NCI-H510A (cell line): Measurements from ENCODE around the gene GTSF1L.
"Not testable (repeated sequence)": the region's sequence is repeated elsewhere in the genome, so short reads cannot be mapped to it uniquely, and the experiment has no call there.

Experiments used
- DNase-seq: peaks from one replicate; lab custom pipeline; 2025; lab: John Stamatoyannopoulos, UW

The GTSF1L gene

DNA sequence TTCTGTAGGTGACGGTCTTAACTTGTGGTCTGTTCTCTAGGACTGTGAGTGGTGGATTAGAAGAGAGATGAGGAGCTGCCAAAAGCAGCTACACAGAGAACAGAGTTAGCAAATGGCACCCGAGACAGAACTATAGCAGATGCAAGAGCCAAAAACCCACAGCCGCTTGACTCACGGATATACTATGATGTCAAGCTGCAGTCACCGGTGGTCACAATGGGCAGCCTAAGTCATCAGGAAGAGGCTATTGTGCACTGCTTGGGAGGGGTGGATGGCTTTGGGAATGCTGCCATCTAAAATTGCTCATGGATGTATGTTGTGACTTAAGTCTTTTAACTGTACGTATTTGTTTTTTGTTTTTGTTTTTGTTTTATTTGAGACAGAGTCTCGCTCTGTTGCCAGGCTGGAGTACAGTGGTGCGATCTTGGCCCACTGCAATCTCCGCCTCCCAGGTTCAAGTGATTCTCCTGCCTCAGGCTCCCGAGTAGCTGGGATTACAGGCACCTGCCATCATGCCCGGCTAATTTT is at the start of gene GTSF1L:
Gene GTSF1L, minus strand, starts transcription at position 192 of the 528 bp plus-strand sequence. CDS start 308 bp downstream, outside the sequence.
- no peak for DNase-seq

DNA sequence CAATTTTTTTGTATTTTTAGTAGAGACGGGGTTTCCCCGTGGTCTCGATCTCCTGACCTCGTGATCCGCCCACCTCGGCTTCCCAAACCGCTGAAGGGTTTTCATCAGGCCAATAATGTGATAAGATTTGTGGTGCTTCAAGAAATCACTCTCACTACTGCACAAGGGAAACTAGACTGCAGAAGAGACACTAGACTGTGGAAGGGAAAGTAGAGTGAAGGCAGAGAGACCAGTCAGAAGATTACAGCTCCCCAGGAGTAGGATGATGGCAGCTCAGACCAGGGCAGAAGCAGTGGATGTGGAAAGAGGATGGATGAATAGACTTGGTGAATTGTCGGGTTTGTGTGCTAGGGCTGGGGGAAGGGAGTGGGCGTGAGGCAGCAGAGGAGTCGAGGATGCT is 48.0 kb upstream of the GTSF1L start:
- DNase-seq: no peak

DNA sequence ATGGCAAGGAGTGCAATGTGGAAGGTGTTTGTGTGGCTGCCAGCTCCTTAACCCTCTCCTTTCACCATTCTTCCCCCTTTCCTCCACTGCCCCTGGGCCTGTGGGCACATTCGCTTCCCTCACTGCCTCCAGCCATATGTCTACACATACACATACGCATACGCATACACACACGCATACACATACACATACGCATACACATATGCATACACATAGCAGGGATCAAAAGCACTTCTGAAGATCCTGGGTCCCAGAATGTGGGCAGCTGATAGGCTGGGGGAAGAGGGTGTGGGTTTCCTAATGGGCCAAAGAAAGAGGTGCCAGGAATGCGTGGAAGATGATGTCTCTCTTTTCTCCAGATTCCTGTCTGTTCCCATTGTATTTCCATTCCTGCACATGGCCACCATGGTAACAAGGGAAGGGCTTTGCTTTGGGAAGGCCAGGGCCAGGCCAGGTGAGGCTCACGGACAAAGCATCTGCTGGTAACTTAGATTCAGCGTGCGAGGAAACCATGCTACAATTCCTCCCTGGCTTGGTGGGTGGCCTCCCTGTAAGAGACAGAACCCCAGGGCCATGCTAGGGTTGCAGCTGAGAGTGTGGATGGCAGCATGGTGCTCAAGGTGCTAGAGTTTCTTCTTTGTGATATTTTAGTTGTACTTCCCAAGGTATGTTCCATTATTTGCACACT is 44.8 kb upstream of the GTSF1L start:
- DNase-seq: no peak

DNA sequence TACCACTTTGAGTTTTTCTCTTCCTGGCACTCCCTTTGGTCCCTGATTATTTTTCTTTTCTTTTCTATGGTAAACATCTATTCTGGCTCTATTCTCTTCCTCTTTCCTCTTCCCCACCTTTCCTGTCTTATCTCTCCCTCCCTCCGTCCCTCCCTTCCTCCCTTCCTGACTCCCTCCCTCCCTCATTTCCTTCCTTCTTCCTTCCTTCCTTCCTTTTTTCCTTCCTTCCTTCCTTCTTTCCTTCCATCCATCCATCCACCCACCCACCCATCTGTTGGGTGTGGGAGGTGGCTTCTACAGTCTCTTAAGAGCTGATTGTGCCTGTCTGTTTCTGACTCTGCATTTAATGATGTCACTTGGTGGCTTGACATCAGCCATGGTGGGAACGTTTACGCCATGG is 43.5 kb upstream of the GTSF1L start:
- DNase-seq: no peak

DNA sequence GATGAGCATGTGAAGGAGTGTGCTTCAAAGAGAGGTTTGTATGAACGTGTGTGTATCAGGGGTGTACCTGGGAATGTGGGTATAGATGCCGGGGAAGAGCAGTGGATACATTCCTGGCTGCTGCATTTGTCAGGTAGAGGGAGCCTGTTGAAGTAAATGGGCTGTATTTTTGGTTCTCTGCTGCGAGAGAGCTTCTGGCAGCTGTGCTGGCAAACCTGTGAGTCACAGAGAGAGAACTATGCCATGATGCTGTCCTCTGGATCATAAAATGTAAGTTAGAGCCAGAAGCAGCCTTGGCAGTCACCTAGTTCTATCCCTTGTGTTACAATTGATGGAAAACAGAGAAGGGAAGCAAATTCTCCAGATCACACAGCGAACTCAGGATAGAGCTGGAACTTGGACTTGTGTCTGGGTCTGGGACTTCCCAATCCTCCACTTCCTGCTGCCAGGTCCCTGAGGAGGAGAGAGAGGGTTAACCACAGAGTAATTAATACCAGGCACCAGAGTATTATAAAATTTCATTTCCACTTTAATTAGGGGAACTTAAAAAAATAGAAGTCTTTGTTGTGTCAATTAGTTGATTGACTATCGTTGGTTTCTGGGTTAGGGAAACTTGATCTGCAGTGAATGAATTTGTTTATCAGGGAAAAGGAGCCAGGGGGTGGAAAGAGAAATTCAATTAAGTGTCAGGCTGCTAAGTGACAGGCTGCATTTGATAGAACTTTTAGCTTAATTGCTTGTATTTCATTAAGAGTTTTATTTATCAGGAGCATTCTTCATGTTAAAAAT is 41.1 kb upstream of the GTSF1L start:
- DNase-seq: no peak

DNA sequence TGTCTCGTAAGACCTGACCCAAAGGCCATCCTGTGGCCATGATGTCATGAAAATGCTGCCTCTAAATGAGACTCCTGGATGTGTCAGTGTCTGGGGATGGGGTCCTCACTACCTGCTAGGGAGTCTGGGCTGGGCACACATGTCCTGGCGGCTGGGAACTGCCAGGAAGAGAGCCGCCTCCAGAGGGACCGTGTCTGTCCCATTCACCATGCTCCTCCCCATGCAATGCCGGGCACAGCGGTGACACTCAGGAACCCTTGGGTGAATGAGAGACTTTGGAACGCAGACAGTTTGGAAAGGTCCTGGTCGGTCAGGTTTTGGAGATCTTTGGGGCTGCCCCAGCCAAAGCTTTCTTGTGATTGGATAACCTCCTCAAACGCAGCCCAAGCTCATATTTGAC is 40.1 kb upstream of the GTSF1L start:
- no peak for DNase-seq

DNA sequence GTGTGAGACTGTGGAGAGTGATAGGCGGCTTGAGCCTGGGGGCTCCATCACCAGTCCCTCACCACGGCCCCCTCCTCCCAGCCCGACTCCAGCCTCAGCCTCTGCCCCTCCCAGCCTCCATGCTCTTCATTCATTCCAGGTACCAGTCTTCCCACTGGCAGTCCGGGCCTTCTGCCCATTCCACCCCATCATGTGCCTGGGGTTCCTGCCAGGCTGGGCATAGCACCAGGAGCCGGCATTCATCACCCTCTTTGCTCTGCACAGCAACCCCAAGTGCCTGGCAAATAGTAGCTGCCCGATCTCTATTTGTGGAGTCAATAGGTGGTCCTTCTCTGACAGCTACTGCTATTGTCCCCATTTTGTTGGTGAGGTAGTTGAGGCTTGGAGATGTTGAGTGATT is 39.6 kb upstream of the GTSF1L start:
- no peak for DNase-seq

DNA sequence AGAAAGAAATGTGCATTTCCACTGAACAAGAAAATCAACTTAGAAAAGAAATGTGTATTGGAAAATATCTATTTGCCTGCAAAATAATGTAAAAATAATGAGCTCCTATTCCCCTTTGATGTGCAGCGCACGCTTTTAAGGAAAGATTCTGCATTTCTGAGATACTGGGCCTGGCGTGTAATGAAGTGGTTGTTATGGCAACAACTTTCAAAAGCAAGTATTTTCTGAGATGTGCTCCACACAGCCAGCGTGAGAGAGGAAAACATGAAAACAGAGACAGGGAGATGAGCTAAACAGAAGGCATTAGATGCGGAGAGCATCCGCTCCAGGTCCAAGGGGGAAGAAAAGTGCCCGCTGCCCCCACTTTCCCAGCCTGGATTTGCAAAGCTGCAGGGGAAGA is 39.1 kb upstream of the GTSF1L start:
- DNase-seq: no peak

DNA sequence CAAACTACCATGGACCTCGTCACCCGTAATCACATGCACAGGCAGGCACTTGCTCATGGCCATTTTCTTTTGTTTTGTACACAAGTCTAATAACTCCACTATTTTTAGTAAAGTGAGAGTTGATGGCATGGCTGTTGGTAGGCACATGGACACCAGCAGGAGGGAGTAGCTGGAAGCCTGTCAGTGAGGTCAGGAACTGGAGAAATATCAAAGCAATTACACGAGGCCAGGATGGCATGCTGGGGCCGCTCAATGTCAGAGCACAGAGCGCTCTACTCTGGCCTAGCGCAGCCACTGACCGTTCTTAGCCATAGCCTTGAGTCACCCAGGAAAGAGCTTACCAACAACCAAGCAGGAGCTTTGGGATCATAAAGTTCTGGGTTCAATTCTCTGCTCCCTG is 36.1 kb upstream of the GTSF1L start:
- DNase-seq: no peak

DNA sequence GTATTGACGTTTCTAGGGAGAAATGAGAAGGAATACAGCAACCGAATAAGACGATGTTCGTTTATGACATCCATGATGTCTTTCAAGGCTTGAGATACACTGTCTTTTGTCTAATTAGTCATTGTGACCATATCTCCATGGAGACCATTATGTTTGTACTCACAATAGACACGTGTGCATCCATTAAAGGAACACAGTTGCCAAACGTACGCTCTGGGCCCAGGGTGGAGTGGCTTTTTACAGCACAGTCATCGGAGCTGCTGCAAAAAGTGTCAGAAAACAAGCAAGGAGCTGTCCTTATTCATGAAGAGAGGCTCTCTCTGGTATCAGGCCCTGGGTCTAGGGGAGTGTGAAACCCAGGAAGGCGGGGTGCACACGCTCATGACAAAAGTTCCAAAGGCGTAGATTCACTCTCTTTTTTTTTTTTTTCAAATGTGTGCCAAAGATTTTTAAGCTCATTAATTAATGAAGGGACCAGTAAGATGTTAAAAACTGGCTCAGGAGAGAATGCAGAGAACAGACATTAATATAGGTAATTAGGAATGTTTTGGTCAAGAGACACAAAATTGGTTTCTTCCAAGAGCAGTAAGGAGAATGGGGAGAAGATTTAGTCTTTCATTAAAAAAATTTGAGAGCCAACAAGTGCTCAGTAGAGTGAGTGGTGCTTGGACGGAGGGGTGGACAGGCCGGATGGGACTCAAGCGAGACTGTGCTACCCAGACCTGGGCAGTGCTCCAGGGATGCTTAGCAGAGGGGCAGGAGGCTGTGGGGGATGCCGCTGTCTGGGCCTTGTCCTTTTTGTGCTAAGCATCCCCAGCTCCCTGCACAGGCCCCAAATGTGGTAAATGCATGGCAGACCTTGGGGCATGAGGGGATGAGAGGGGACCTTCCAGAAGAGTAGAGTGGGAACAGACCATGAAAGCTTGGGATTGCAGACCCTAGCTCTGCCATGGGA is 34.9 kb upstream of the GTSF1L start:
- DNase-seq: no peak

DNA sequence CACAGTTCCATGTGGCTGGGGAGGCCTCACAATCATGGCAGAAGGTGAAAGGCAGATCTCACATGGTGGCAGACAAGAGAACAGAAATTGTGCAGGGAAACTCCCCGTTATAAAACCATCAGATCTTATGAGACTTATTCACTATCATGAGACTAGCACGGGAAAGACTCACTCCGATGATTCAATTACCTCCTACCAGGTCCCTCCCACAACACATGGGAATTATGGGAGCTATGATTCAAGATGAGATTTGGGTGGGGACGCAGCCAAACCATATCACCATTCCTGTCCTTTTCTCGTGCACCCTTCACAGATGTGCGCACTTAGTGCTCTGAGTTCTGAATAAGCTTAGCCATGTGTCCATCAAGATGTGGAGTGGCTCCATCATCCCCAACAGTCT is 31.1 kb upstream of the GTSF1L start:
- not testable (repeated sequence) for DNase-seq

DNA sequence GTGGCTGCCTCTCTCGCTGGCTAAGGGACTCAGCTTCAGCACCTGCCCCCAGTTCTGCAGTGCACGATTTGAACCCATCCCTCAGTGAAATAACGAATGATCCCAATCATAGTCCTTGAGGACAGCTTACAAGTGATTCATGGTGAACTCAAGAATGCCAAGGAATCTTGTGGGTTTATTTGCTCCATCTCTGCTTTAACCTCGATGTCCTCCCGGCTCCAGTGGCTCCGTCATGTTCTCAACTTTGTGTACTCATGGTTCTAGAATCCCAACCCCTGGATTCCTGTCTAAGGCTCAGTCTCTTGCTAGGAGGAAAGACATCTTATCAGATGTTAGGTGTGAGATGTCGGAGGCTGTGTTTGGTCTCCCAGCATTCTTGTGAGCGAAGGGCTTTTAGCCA is 29.0 kb upstream of the GTSF1L start:
- DNase-seq: no peak

DNA sequence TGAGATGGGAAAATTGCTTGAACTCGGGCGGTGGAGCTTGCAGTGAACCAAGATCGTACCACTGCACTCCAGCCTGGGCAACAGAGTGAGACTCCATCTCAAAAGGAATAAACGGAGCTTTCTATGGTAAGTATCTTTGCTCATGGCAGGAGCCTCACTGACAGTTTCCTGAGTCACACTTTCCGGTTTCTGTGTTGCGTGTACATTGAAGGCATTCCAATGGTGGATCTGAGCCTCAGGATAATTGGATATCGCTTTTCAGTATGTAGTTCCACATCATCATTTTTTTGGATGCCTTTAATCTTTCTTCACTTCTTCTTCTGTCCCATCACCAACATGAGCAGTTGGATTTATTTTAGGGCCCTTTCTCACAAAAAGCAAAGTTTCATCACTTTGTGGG is 28.6 kb upstream of the GTSF1L start:
- no peak for DNase-seq

DNA sequence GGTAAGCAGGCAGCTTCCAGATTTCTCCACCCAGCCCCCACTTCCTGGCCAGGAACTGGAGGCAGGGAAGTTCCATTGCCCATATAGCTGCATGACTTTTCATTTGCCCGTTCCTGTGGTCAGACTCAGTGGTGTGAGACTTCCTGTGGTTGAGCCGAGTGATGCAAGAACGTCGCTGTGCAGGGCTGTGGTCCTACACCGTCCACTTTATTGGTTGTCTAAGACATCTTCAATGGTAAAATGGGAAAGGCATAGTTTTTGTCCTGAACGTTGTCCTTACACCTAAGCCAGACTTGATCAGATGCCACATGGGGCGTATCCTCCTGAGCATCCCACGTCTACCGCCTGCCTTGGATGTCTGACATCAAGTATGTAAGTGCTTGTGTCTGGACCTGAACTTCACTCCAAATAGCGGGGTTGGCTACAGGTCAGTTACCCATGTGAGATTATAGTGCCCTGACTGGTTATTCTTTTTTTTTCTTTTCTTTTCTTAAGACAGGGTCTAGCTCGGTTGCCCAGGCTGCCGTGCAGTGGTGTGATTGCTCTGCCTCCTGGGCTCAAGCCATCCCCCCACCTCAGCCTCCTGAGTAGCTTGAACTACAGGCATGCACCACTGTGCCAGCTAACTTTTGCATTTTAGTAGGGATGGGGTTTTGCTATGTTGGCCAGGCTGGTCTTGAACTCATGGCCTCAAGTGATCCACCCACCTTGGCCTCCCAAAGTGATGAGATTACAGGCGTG is 25.9 kb upstream of the GTSF1L start:
- DNase-seq: no peak

DNA sequence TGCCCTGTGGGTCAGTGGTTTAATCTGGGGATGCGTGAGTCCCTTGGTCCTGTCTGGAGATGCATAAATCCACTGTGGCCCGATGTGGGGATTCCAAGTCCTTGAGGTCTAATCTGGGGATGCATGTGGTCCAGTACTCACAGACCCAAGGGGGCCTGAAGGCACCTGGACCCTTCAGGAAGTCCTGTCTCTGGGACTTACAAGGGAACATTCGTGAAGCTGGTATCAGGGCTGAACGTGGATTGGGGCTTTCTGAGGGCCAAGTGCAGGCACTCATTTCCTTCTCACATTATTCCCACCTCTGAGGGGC is 25.2 kb upstream of the GTSF1L start:
- DNase-seq: no peak

DNA sequence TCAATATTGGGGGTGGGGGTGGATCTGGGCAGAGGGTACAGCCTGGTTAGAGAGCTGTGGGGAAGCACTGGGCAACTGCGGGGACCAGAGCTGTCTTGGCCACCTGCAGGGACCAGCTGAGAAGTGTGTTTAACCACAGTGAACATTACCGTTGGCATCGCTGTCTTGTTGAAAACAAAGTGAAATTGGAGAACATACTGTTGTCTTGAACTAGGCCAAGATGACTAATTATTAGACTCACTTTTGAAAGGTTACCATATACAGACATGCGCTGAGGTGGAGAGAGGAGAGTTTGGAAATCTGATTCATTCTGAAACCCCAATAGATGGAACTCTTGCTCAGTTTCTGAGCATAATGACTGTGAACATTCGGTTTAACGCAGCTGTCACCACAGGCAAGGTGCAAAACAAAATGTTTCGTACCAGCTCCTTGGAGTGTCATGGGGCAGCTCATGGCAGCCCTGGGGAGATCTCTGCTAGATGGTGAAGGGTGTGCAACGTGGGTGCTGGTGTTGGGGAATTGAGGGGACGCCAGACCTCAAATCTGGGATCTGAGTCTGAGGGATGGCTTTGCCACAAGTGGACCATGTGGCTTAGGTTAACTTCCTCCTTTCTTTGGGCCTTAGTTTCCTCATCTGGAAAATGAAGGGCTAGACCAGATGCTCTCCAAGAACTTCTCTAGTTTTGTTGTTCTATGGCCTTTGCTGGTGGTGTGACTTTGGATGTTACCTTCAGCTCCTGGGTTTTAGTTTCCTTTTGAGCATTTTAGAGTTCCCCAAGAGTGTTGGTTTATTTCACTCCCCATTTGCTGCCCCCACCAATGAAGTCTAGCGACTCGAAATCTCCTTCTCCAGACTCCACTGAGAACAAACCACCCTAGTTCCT is 24.6 kb upstream of the GTSF1L start:
- DNase-seq: no peak

DNA sequence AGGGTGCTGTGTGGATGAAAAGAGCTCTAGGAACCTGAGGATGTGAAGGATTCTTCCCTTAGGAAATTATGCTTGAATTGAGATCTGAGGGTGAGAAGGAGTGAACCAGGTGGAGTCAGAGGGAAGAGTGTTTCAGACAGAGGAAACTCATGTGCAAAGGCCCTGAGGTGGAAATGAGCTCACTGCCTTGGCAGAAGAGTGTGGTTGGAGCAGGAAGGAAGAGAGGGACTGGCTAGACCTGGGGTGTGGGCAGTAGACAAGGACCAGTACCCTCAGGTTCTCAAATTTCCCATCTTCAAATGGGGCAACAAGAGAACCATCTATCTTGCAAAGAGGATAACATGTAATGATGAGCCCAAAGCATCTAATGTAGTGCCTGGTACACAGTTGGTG is 24.0 kb upstream of the GTSF1L start:
- no peak for DNase-seq

DNA sequence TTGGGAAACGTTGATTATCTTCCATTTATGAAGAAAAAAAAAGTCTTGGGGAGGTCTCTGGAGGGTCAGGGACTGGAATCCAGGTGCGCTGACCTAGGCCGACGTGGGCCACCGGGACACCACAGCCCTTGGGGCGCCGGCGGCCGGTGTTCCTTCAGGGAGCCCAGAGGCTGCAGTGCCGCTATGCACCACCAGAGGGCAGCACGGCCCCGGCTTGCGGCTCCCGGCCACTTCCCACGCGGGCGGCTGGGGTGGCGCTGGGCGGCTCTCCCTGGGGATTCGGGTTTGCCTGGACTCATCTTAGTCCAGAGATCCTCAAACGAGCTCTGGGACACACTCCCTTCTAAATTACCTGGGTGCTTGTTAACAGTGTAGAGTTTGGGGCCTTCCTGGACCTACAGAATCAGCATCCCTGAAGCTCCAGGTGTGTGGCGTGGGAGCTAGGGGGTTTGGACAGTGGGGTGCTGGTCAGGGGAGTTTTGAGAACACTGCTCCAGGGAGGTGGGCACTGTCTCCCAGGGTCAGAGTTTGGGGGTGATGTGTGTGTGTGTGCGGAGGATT is 23.0 kb upstream of the GTSF1L start:
- DNase-seq: no peak

DNA sequence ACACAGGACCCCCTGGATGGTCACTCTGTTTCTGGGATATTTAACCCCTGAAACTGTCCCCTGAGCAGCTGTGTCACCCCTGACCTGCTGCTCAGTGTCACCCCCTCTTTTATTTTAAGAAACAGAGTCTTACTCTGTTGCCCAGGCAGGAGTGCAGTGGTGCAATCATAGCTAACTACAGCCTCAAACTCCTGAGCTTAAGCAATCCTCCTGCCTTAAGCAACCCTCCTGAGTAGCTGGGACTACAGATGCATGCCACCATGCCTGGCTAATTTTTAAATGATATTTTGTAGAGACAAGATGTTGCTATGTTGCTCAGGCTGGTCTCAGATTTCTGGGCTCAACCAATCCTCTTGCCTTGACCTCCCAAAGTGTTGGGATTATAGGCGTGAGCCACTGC is 21.5 kb upstream of the GTSF1L start:
- DNase-seq: no peak

DNA sequence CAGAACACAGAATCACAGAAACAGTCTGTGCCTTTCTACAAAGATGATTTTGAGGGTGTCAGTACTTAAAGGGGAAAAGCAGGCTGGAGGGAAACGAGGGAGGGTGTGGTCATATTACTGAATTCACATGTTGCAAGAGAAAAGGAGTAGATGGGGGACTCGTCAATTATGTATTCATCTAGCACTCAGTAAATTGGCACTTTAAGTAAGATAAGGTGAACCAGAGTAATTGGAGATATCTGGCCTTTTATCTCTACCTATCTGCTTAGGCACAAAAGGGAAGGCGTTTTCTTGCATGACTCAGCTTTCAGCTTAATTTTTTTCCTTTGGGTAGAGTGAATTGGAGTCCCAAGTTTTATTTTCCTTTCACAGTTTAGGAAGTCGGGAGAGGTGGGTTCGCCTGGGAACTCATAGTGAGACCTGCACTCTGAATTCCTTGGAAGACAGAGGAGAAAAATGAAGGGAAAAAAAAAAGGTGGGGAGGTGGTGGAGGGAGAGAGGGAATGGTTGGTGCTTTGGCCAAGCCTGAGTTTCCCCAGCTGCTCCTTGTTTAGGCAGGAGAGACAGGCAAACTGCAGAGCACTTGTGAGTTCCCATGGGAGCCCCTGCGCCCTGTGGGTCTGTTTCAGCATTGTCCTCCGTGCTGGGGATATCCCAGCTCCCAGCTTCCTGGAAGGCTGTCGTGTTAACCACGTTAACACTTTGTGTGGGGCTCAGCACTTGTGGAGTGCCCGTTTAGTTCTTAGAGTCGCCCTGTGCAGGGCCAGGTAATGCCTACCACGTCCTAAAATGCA is 19.7 kb upstream of the GTSF1L start:
- DNase-seq: no peak
